KOPT-K1 (cell line): ENCODE results near the gene TLX2.
A peak's percentile ranks its signal among the peaks of the same experiment; 100 is the strongest.
"Not testable (repeated sequence)": the region's sequence is repeated elsewhere in the genome, so short reads cannot be mapped to it uniquely, and the experiment has no call there.

ENCODE experiments used
- H3K27ac ChIP-seq: fragments of 200-600 bp; sonication (generic); 2 replicates; pipeline ENCODE4 v1.5.1; 2016; ENCODE audit warnings: antibody characterized with exemption, mild to moderate bottlenecking, low read depth, low read length; ENCODE audit not compliant: poor library complexity, severe bottlenecking
- H3K36me3 ChIP-seq: fragments of 200-600 bp; sonication (generic); 2 replicates; pipeline ENCODE4 v1.5.1; 2017; ENCODE audit warnings: antibody characterized with exemption, mild to moderate bottlenecking, low read length, moderate library complexity; ENCODE audit not compliant: insufficient read depth
- H3K9me3 ChIP-seq: fragments of 200-600 bp; sonication (generic); 2 replicates; pipeline ENCODE4 v1.5.1; 2017; ENCODE audit warnings: antibody characterized with exemption, low read length, mild to moderate bottlenecking; ENCODE audit not compliant: insufficient read depth, poor library complexity, severe bottlenecking

The TLX2 gene

GRCh38 chr2:74551530-74551929 lies 37.3 kb downstream of the TLX2 start:
- H3K36me3 ChIP-seq, result no peaks in the 10 kb centered on the region
- H3K9me3 ChIP-seq, result no peaks in the 10 kb centered on the region
- no peak overlapping the region for H3K27ac ChIP-seq

GRCh38 chr2:74551942-74552913 lies 38.0 kb downstream of the TLX2 start:
- H3K9me3 ChIP-seq, result no peaks in the 10 kb centered on the region
- H3K27ac ChIP-seq, result no peak overlapping the region
- H3K36me3 ChIP-seq, result no peaks in the 10 kb centered on the region

GRCh38 chr2:74552914-74553811 lies 38.9 kb downstream of the TLX2 start:
- Histone ChIP-seq H3K36me3 (no peaks in the 10 kb centered on the region), H3K9me3 (no peaks in the 10 kb centered on the region), H3K27ac (no peak overlapping the region)

GRCh38 chr2:74553892-74554819 lies 39.9 kb downstream of the TLX2 start, which contains the start of the genes DOK1 and LOXL3:
Gene DOK1 (plus strand): TSS chr2:74554720. CDS start chr2:74554755, 35 bp downstream.
Gene LOXL3 (minus strand): TSS chr2:74553942. CDS start chr2:74552634, 1,308 bp downstream.
- Histone ChIP-seq H3K36me3 (no peaks in the 10 kb centered on the region), H3K9me3 (no peaks in the 10 kb centered on the region), H3K27ac (peak within 1 kb of the TSS; percentile 54)

- no peaks in the 10 kb centered on the region for H3K36me3 ChIP-seq
- peak overlapping the region; percentile 54 for H3K27ac ChIP-seq
- no peaks in the 10 kb centered on the region for H3K9me3 ChIP-seq
Measured at GRCh38 chr2:74554820-74555531, 40.7 kb downstream of the TLX2 start.

- no peak overlapping the region for H3K27ac ChIP-seq
- H3K36me3 ChIP-seq, result no peaks in the 10 kb centered on the region
- no peaks in the 10 kb centered on the region for H3K9me3 ChIP-seq
Measured at GRCh38 chr2:74555610-74556103, 41.4 kb downstream of the TLX2 start.

- no peak overlapping the region for H3K27ac ChIP-seq
- H3K9me3 ChIP-seq, result no peaks in the 10 kb centered on the region
- no peaks in the 10 kb centered on the region for H3K36me3 ChIP-seq
Measured at GRCh38 chr2:74556159-74556558, 41.9 kb downstream of the TLX2 start.

GRCh38 chr2:74556831-74557370 lies 42.7 kb downstream of the TLX2 start:
- Histone ChIP-seq H3K36me3 (no peaks in the 10 kb centered on the region), H3K27ac (no peak overlapping the region), H3K9me3 (no peaks in the 10 kb centered on the region)

GRCh38 chr2:74558284-74559230 lies 44.3 kb downstream of the TLX2 start:
- no peak overlapping the region for H3K27ac ChIP-seq
- H3K36me3 ChIP-seq, result no peaks in the 10 kb centered on the region
- no peaks in the 10 kb centered on the region for H3K9me3 ChIP-seq

- Histone ChIP-seq H3K36me3 (no peaks in the 10 kb centered on the region), H3K27ac (no peak overlapping the region), H3K9me3 (no peaks in the 10 kb centered on the region)
Measured at GRCh38 chr2:74559912-74560311, 45.7 kb downstream of the TLX2 start.

GRCh38 chr2:74560591-74560990 lies 46.3 kb downstream of the TLX2 start:
- H3K9me3 ChIP-seq, result no peaks in the 10 kb centered on the region
- no peaks in the 10 kb centered on the region for H3K36me3 ChIP-seq
- H3K27ac ChIP-seq, result no peak overlapping the region

GRCh38 chr2:74561022-74561421 lies 46.8 kb downstream of the TLX2 start:
- not testable (repeated sequence) for H3K36me3 ChIP-seq, H3K27ac ChIP-seq, H3K9me3 ChIP-seq
